ENCODE results near the gene TIGD6. TPM values are rescaled to one million over a fixed set of nuclear protein-coding genes. Genes with fewer than 3 reads are reported as not detected.
A peak's percentile ranks its signal among the peaks of the same experiment; 100 is the strongest.

The TIGD6 gene
- total RNA-seq, 1 donor from 2014 or later: 5.5 TPM

GRCh38 chr5:149961186-149961685, 39.2 kb downstream of the TIGD6 start:
- Mint-ChIP-seq H3K27ac (ENCODE audit: unreplicated experiment) (peak overlapping the region; percentile 42), H3K4me3 (ENCODE audit: unreplicated experiment) (peak overlapping the region; percentile 91)

GRCh38 chr5:149960272-149961185, 39.9 kb downstream of the TIGD6 start, which contains the start of gene SLC26A2:
SLC26A2 (plus strand) TSS chr5:149960758; CDS start chr5:149977653, 16,895 bp downstream.
- no peaks in the 10 kb centered on the region for H3K9me3 Mint-ChIP-seq (ENCODE audit: unreplicated experiment)
- Histone ChIP-seq H3K9ac (ENCODE audit: low read length) (peak within 1 kb of the TSS; percentile 84), H3K36me3 (ENCODE audit: insufficient read depth, low read length) (no peaks in the 10 kb centered on the region), H3K27ac (ENCODE audit: low read depth, low read length) (peak within 1 kb of the TSS; percentile 85), H3K4me2 (ENCODE audit: low read length) (peak within 1 kb of the TSS; percentile 95), H3K27me3 (ENCODE audit: insufficient read depth, low read length) (no peaks in the 10 kb centered on the region), H2AFZ (ENCODE audit: low read depth, low read length) (peak within 1 kb of the TSS; percentile 96), H3K4me3 (ENCODE audit: insufficient read depth, low read depth, low read length) (peak within 1 kb of the TSS; percentile 79), H4K20me1 (ENCODE audit: insufficient read depth, low read length) (peaks cover 8% of the 10 kb centered on the region), H3K9me3 (ENCODE audit: insufficient read depth, low read depth, low read length) (no peaks in the 10 kb centered on the region), H3K79me2 (ENCODE audit: insufficient read depth, low read length) (peaks cover 4% of the 10 kb centered on the region), H3K4me1 (ENCODE audit: insufficient read depth, low read length) (peaks cover 16% of the 10 kb centered on the region)
- no peaks in the 10 kb centered on the region for H3K27me3 Mint-ChIP-seq (ENCODE audit: low read depth, unreplicated experiment)
- no peak for TF ChIP-seq CTCF (IDR thresholded peaks at IDR 0.05; ENCODE audit: insufficient read depth, low read depth, low read length)
- no peak for TF ChIP-seq EZH2 (IDR thresholded peaks at IDR 0.05; ENCODE audit: insufficient read depth, low read length)
- DNase-seq (ENCODE audit: low read depth) (peak; percentile 96), FAIRE-seq (no peak)
- peak within 1 kb of the TSS; percentile 91 for H3K27ac Mint-ChIP-seq (ENCODE audit: unreplicated experiment)
- H3K4me3 Mint-ChIP-seq (ENCODE audit: unreplicated experiment): peak within 1 kb of the TSS; percentile 91
- no peaks in the 10 kb centered on the region for H3K36me3 Mint-ChIP-seq (ENCODE audit: low read depth, unreplicated experiment)
- H3K4me1 Mint-ChIP-seq (ENCODE audit: low read depth, unreplicated experiment): peaks cover 16% of the 10 kb centered on the region

More at GRCh38 chr5:149961186-149961685, 39.2 kb downstream of the TIGD6 start:
- TF ChIP-seq CTCF (IDR thresholded peaks at IDR 0.05; ENCODE audit: insufficient read depth, low read depth, low read length): no peak
- no peak for TF ChIP-seq EZH2 (IDR thresholded peaks at IDR 0.05; ENCODE audit: insufficient read depth, low read length)
- Histone ChIP-seq H3K4me3 (ENCODE audit: insufficient read depth, low read depth, low read length) (peak overlapping the region; percentile 79), H3K27ac (ENCODE audit: low read depth, low read length) (peak overlapping the region; percentile 42), H3K27me3 (ENCODE audit: insufficient read depth, low read length) (no peaks in the 10 kb centered on the region), H3K79me2 (ENCODE audit: insufficient read depth, low read length) (peaks cover 7% of the 10 kb centered on the region), H4K20me1 (ENCODE audit: insufficient read depth, low read length) (peaks cover 12% of the 10 kb centered on the region), H3K4me1 (ENCODE audit: insufficient read depth, low read length) (peaks cover 16% of the 10 kb centered on the region), H3K4me2 (ENCODE audit: low read length) (peak overlapping the region; percentile 95), H3K36me3 (ENCODE audit: insufficient read depth, low read length) (no peaks in the 10 kb centered on the region), H3K9ac (ENCODE audit: low read length) (peak overlapping the region; percentile 84), H3K9me3 (ENCODE audit: insufficient read depth, low read depth, low read length) (no peaks in the 10 kb centered on the region), H2AFZ (ENCODE audit: low read depth, low read length) (peak overlapping the region; percentile 96)
- Mint-ChIP-seq H3K9me3 (ENCODE audit: unreplicated experiment) (no peaks in the 10 kb centered on the region), H3K27me3 (ENCODE audit: low read depth, unreplicated experiment) (no peaks in the 10 kb centered on the region), H3K36me3 (ENCODE audit: low read depth, unreplicated experiment) (no peaks in the 10 kb centered on the region), H3K4me1 (ENCODE audit: low read depth, unreplicated experiment) (peaks cover 16% of the 10 kb centered on the region)
- no peak for FAIRE-seq
- no peak for DNase-seq (ENCODE audit: low read depth)

Data from astrocyte (in vitro differentiated cells and primary cell).